Fibroblast of lung (primary cell): ENCODE measurements around the gene TMEM82. TPM values are rescaled to one million over a fixed set of nuclear protein-coding genes. Genes with fewer than 3 reads are reported as not detected.

Source experiments
- DNase-seq, 2 donors: peaks; one replicate each; pipeline versions ENCODE4 v3.0.0 to v3.0.0-alpha.2; 2010; ENCODE audit warnings: low read depth in 2 of 2
- H2AFZ ChIP-seq: 2 replicates; pipeline ENCODE4 v1.5.1; 2012; ENCODE audit warnings: low read length, control low read depth, inconsistent platforms
- H3K27ac ChIP-seq: 2 replicates; pipeline ENCODE4 v1.5.1; 2011; ENCODE audit warnings: low read length, control low read depth; ENCODE audit not compliant: insufficient read depth
- H3K27me3 ChIP-seq: 2 replicates; pipeline ENCODE4 v1.5.1; 2011; ENCODE audit warnings: mild to moderate bottlenecking, low read length; ENCODE audit not compliant: control insufficient read depth, insufficient read depth
- H3K36me3 ChIP-seq: 2 replicates; pipeline ENCODE4 v1.5.1; 2011; ENCODE audit warnings: low read length; ENCODE audit not compliant: control insufficient read depth, insufficient read depth
- H3K4me1 ChIP-seq: 2 replicates; pipeline ENCODE4 v1.5.1; 2011; ENCODE audit warnings: low read length; ENCODE audit not compliant: control insufficient read depth, insufficient read depth; ENCODE audit errors: extremely low read depth
- H3K4me2 ChIP-seq: 2 replicates; pipeline ENCODE4 v1.5.1; 2011; ENCODE audit warnings: low read length, control low read depth; ENCODE audit not compliant: insufficient read depth; ENCODE audit errors: extremely low read depth
- H3K4me3 ChIP-seq, 4 experiments: fragments of 200-600 bp in 1 of 4; sonication (generic) in 1 of 4; replicated peaks in 1 of 4; 2 replicates each; pipeline ENCODE4 v1.5.1; 2011 to 2016; ENCODE audit warnings: low read length in 4 of 4, low read depth in 3 of 4, mild to moderate bottlenecking in 3 of 4, control low read depth in 2 of 4, inconsistent platforms in 1 of 4, mixed read lengths in 1 of 4; ENCODE audit not compliant: insufficient read depth in 1 of 4; ENCODE audit errors: control extremely low read depth in 1 of 4
- H3K79me2 ChIP-seq: 2 replicates; pipeline ENCODE4 v1.5.1; 2012; ENCODE audit warnings: mild to moderate bottlenecking, low read length, inconsistent platforms; ENCODE audit not compliant: control insufficient read depth, insufficient read depth
- H3K9ac ChIP-seq: 2 replicates; pipeline ENCODE4 v1.5.1; 2011; ENCODE audit warnings: mild to moderate bottlenecking, low read length, control low read depth; ENCODE audit not compliant: insufficient read depth
- H3K9me3 ChIP-seq: 2 replicates; pipeline ENCODE4 v1.5.1; 2012; ENCODE audit warnings: low read depth, low read length; ENCODE audit not compliant: control insufficient read depth, insufficient read depth
- H4K20me1 ChIP-seq: 2 replicates; pipeline ENCODE4 v1.5.1; 2011; ENCODE audit warnings: low read length; ENCODE audit not compliant: control insufficient read depth, insufficient read depth; ENCODE audit errors: extremely low read depth
- CTCF ChIP-seq, 2 donors: IDR thresholded peaks in 1 of 2; conservative IDR thresholded peaks in 1 of 2; 1 replicate in 1 of 2; 2 replicates in 1 of 2; pipeline ENCODE4 v1.5.1; 2011 to 2012; ENCODE audit warnings: low read length in 2 of 2, control low read depth in 1 of 2, inconsistent platforms in 1 of 2, low read depth in 1 of 2, mild to moderate bottlenecking in 1 of 2
- EZH2 ChIP-seq: IDR thresholded peaks from 2 replicates; pipeline ENCODE4 v1.5.1; 2012; ENCODE audit warnings: low read length, control low read depth, mild to moderate bottlenecking; ENCODE audit errors: missing control alignments
- polyA plus RNA-seq, 2 donors: library from polyadenylated mRNA; depleted of rRNA in 1 of 2; stranded (reverse) in 1 of 2; unstranded in 1 of 2; fragments of >200 nt; gene quantifications; 2 replicates each; pipeline ENCODE4 v1.2.1, GENCODE V29; 2011 to 2012; ENCODE audit warnings: missing spikeins in 1 of 2
- total RNA-seq: library from RNA; depleted of rRNA; stranded (reverse); fragments of >200 nt; gene quantifications from 2 replicates; pipeline ENCODE4 v1.2.1, GENCODE V29; 2014

TMEM82 gene
- total and polyA plus RNA-seq, 2 donors (not counting 1 experiment from before 2014, with no cell fraction given), result not detected

- no peak overlapping the region for H2AFZ ChIP-seq
These were observed 14.1 kb downstream of the TMEM82 start for GRCh38 chr1:15756143-15757015.

GRCh38 chr1:15757016-15757543, 14.8 kb downstream of the TMEM82 start:
- Histone ChIP-seq H3K27ac (no peak overlapping the region), H3K4me2 (no peak overlapping the region), H3K27me3 (no peaks in the 10 kb centered on the region), H2AFZ (no peak overlapping the region), H3K4me1 (peaks cover 16% of the 10 kb centered on the region), H3K79me2 (peaks cover 2% of the 10 kb centered on the region), H3K9ac (no peak overlapping the region), H3K36me3 (no peaks in the 10 kb centered on the region), H4K20me1 (no peaks in the 10 kb centered on the region), H3K4me3 (no peak overlapping the region), H3K9me3 (no peaks in the 10 kb centered on the region)
- DNase-seq, result no peak
- TF ChIP-seq CTCF (conservative IDR thresholded peaks at IDR 0.05 in 1 of 2, IDR thresholded peaks at IDR 0.05 in 1 of 2; ENCODE audit: low read depth in 1 of 2, low read length in 2 of 2) (no peak), EZH2 (no peak)

More at GRCh38 chr1:15756143-15757015, 14.1 kb downstream of the TMEM82 start:
- H3K27ac ChIP-seq, result no peak overlapping the region
- no peak overlapping the region for H3K4me3 ChIP-seq
- no peaks in the 10 kb centered on the region for H3K36me3 ChIP-seq
- no peaks in the 10 kb centered on the region for H3K27me3 ChIP-seq
- TF ChIP-seq EZH2, result no peak
- TF ChIP-seq CTCF (conservative IDR thresholded peaks at IDR 0.05 in 1 of 2, IDR thresholded peaks at IDR 0.05 in 1 of 2; ENCODE audit: low read depth in 1 of 2, low read length in 2 of 2), result no peak
- no peak for DNase-seq
- H3K4me2 ChIP-seq, result no peak overlapping the region
- H3K9ac ChIP-seq, result no peak overlapping the region
- H3K9me3 ChIP-seq, result no peaks in the 10 kb centered on the region
- no peaks in the 10 kb centered on the region for H3K79me2 ChIP-seq
- no peaks in the 10 kb centered on the region for H4K20me1 ChIP-seq
- peaks cover 14% of the 10 kb centered on the region for H3K4me1 ChIP-seq

DNA sequence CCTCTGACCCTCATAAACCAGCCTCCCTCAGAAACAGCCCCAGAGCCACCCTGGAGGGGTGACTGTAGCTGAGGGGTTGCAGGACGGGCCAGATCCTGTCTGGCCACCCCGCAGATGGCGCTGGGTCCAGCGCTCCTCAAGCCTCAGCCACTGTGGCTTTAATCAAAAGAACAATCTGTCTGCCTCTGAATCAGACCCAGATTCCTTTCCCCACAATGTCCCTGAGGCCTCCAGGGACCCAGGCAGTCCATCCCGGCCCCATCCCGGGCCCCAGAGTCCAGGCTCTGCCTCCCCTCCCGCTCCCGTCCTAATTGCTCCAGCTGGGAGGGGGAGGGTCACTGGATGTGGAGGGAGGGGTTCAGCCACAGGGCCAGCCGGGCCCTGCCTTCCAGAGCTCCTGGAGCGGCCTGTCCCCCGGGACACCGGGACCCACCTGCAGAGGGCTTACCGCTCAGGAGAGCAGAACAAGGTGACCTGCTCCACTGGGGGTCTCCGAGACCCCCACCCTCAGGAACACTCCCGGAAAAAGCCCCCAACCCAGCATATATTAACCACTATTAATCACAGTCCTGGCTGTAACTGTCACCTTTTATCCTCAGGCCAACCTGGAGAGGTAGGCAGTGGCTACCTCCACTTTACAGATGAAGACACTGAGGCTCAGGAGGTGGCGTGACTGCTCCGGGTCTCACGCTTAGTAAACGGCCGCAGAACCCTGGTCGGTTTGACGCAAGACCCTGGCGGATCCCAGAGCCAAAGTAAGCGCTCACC, 15.5 kb downstream of the TMEM82 start:
- Histone ChIP-seq H3K79me2 (peaks cover 2% of the 10 kb centered on the region), H3K36me3 (no peaks in the 10 kb centered on the region), H3K4me1 (peaks cover 16% of the 10 kb centered on the region), H3K9me3 (no peaks in the 10 kb centered on the region), H3K27ac (no peak overlapping the region), H3K4me3 (peak overlapping the region in 3 of 4 experiments; percentile 17 to 71 (median 63)), H3K9ac (no peak overlapping the region), H3K27me3 (no peaks in the 10 kb centered on the region), H4K20me1 (no peaks in the 10 kb centered on the region), H2AFZ (no peak overlapping the region), H3K4me2 (no peak overlapping the region)
- TF ChIP-seq CTCF (conservative IDR thresholded peaks at IDR 0.05 in 1 of 2, IDR thresholded peaks at IDR 0.05 in 1 of 2; ENCODE audit: low read depth in 1 of 2, low read length in 2 of 2) (no peak), EZH2 (peak; percentile 49)
- DNase-seq, result peak; percentile 40 to 52
